Measurements from ENCODE around the gene MAD1L1. TPM values are rescaled to one million over a fixed set of nuclear protein-coding genes. Genes with fewer than 3 reads are reported as not detected.

Gene MAD1L1
- total RNA-seq, 4 donors from 2014 or later: 8.0 to 52.7 (median 26.7) TPM

DNA sequence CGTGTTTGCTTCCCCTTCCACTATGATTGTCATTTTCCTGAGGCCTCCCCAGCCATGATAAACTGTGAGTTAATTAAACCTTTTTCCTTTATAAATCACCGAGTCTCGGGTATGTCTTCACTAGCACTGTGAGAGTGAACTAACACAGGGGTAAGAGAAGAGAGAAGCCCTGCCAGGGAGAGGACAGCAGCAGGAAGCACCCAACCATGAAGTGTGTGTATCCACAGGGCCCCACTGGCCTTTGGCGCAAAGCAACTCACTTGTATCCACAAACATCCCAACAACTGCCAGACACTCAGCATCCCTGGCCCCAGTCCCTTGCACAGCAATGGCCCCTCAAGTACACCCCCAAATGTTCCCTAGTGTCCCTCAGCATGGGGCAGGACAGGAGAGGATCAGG lies 115.1 kb downstream of the MAD1L1 start:
- Histone ChIP-seq H3K4me1 (peaks cover 0 to 8% (median 3%) of the 10 kb centered on the region in 4 donors), H3K27me3 (no peaks in the 10 kb centered on the region), H3K9me3 (no peaks in the 10 kb centered on the region), H3K4me3 (no peak overlapping the region), H3K36me3 (no peaks in the 10 kb centered on the region), H3K27ac (no peak overlapping the region)
- TF ChIP-seq POLR2AphosphoS5 (IDR thresholded peaks at IDR 0.05) (no peak), EP300 (IDR thresholded peaks at IDR 0.05; ENCODE audit: low read depth) (no peak), POLR2A (IDR thresholded peaks at IDR 0.05) (no peak)
- TF ChIP-seq, protein P1, sequence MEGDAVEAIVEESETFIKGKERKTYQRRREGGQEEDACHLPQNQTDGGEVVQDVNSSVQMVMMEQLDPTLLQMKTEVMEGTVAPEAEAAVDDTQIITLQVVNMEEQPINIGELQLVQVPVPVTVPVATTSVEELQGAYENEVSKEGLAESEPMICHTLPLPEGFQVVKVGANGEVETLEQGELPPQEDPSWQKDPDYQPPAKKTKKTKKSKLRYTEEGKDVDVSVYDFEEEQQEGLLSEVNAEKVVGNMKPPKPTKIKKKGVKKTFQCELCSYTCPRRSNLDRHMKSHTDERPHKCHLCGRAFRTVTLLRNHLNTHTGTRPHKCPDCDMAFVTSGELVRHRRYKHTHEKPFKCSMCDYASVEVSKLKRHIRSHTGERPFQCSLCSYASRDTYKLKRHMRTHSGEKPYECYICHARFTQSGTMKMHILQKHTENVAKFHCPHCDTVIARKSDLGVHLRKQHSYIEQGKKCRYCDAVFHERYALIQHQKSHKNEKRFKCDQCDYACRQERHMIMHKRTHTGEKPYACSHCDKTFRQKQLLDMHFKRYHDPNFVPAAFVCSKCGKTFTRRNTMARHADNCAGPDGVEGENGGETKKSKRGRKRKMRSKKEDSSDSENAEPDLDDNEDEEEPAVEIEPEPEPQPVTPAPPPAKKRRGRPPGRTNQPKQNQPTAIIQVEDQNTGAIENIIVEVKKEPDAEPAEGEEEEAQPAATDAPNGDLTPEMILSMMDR (IDR thresholded peaks at IDR 0.05): no peak
- no peak for DNase-seq
- in situ Hi-C loops (cut with MboI; ENCODE audit: low pct_ligation_motif_present in 1 of 4, low pct_unique_long_range_greater_than_20kb in 1 of 4, low sequenced_read_pairs in 3 of 4) (no loop called here), intact Hi-C loops (cut with DNase I; ENCODE audit: low total_unique reads) (no loop called here)
- 20 to 78% methylated on average over 1 to 4 of the region's 4 CpGs for WGBS, 2 donors (ENCODE audit: low coverage in 1 of 2)

DNA sequence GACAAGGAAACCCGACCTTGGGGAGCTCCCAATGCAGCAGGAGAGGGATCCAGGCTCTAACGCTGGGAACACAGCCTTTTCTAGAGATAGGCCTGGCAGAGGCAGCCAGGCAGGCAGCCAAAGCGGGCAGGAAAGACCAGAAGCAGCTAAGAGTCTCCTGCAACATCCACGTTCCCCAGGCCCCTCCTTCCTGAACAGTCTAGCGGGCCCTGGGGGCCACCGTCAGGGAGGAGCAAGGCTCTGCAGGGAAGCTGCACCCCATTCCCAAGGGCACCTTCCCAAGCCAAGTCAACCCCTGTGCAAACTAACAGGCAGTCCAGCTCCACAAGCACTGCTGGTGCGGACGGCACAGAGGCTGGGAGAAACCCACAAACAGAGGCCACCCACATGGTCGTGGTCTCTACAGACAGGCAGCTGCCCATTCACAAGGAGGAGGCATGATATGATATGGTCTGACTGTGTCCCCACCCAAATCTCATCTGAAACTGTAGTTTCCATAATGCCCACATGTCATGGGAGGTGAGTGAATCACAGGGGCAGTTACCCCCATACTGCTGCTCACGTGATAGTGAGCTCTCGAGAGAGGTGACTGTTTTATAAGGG lies 115.7 kb downstream of the MAD1L1 start:
- no peak for DNase-seq
- intact Hi-C loops (cut with DNase I; ENCODE audit: low total_unique reads): no loop called here
- Histone ChIP-seq H3K27ac (peak overlapping the region in 2 of 4 donors; percentile 26 to 60), H3K4me1 (peaks cover 0 to 8% (median 3%) of the 10 kb centered on the region in 4 donors), H3K36me3 (no peaks in the 10 kb centered on the region), H3K9me3 (no peaks in the 10 kb centered on the region), H3K4me3 (no peak overlapping the region), H3K27me3 (no peaks in the 10 kb centered on the region)
- TF ChIP-seq, protein P1 (IDR thresholded peaks at IDR 0.05): no peak
- no peak for TF ChIP-seq POLR2AphosphoS5 (IDR thresholded peaks at IDR 0.05)
- TF ChIP-seq POLR2A (IDR thresholded peaks at IDR 0.05): no peak
- TF ChIP-seq EP300 (IDR thresholded peaks at IDR 0.05; ENCODE audit: low read depth): no peak
- WGBS, 2 donors (ENCODE audit: low coverage in 1 of 2): 54% methylated on average over 8 of the region's 11 CpGs; no CpG with 5 or more reads in 1 of the 2 donors
- in situ Hi-C loops (cut with MboI; ENCODE audit: low pct_ligation_motif_present in 1 of 4, low pct_unique_long_range_greater_than_20kb in 1 of 4, low sequenced_read_pairs in 3 of 4): no loop called here

DNA sequence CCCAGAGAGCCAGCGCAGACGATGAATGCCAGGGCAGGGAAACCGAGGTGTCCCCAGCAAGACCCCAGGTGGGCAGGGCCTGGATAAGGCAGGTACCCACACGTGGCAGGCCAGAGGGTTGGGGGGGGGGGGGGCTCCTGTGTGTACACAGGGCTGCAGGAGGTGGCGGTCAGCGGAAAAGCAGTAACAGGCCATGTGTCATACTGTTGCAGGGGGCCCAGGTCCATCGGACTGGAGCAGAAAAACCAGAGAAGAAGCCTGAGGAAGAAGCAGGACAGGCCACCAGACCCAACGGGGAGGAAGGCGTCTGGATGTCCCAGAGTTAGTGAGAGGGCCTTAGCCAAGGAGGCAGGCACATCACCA lies 116.3 kb downstream of the MAD1L1 start:
- DNase-seq: no peak
- Histone ChIP-seq H3K27ac (peak overlapping the region in 2 of 4 donors; percentile 26 to 60), H3K27me3 (no peaks in the 10 kb centered on the region), H3K4me1 (peaks cover 2 to 10% (median 4%) of the 10 kb centered on the region in 4 donors), H3K4me3 (no peak overlapping the region), H3K36me3 (no peaks in the 10 kb centered on the region), H3K9me3 (no peaks in the 10 kb centered on the region)
- WGBS, 2 donors (ENCODE audit: low coverage in 1 of 2): 79% methylated on average over 9 of the region's 9 CpGs; no CpG with 5 or more reads in 1 of the 2 donors
- intact Hi-C loops (cut with DNase I; ENCODE audit: low total_unique reads): no loop called here
- TF ChIP-seq POLR2A (IDR thresholded peaks at IDR 0.05) (no peak), EP300 (IDR thresholded peaks at IDR 0.05; ENCODE audit: low read depth) (no peak), POLR2AphosphoS5 (IDR thresholded peaks at IDR 0.05) (no peak)
- TF ChIP-seq, protein P1 (IDR thresholded peaks at IDR 0.05): no peak
- in situ Hi-C loops (cut with MboI; ENCODE audit: low pct_ligation_motif_present in 1 of 4, low pct_unique_long_range_greater_than_20kb in 1 of 4, low sequenced_read_pairs in 3 of 4): no loop called here

DNA sequence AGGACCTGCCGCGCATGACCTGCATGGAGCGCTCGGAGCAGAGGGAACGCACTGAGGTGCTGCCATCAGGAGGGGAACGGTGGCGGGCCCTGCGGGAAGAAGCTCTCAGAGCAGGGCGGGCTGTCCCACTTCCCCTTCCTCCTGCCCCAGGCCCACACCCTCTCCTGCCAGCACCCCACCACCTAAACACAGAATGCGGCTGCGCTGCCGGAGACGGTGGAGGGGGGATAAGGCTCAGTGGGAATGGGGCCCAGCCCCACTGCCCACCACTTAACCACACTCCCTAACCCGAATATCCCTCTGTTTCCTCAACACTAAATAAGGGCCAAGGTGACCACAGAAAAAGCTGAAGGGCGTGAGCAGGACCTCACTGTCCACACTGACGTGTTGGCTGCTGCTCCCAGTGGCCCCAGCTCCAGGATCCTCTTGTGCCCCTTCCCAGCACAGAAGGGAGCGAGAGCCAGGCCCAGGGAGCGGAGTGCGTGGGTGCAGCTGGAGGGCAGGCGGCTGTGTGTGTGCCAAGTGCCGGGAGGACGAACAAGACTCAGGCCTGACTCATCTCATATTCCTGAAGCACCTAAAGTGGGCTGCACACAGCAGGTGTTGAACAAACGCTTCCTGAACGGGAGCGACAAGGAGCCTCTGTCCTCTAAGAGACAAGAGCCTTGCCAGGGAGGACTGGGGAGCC lies 116.8 kb downstream of the MAD1L1 start:
- intact Hi-C loops (cut with DNase I; ENCODE audit: low total_unique reads): no loop called here
- WGBS, 2 donors (ENCODE audit: low coverage in 1 of 2): 82% methylated on average over 25 of the region's 25 CpGs; no CpG with 5 or more reads in 1 of the 2 donors

More for the DNA sequence above, 116.8 kb downstream of the MAD1L1 start:
- Histone ChIP-seq H3K4me1 (peaks cover 7 to 15% (median 7%) of the 10 kb centered on the region in 4 donors), H3K27me3 (no peaks in the 10 kb centered on the region), H3K36me3 (no peaks in the 10 kb centered on the region), H3K9me3 (no peaks in the 10 kb centered on the region), H3K4me3 (no peak overlapping the region), H3K27ac (peak overlapping the region in 1 of 4 donors; percentile 60)
- TF ChIP-seq, protein P1 (IDR thresholded peaks at IDR 0.05): no peak
- TF ChIP-seq EP300 (IDR thresholded peaks at IDR 0.05; ENCODE audit: low read depth): no peak
- TF ChIP-seq POLR2A (IDR thresholded peaks at IDR 0.05): no peak
- TF ChIP-seq POLR2AphosphoS5 (IDR thresholded peaks at IDR 0.05): no peak
- DNase-seq: no peak
- in situ Hi-C loops (cut with MboI; ENCODE audit: low pct_ligation_motif_present in 1 of 4, low pct_unique_long_range_greater_than_20kb in 1 of 4, low sequenced_read_pairs in 3 of 4): no loop called here
